Cardiac muscle cell (in vitro differentiated cells and primary cell): Measurements from ENCODE around the gene CROT. TPM values are rescaled to one million over a fixed set of nuclear protein-coding genes. Genes with fewer than 3 reads are reported as not detected.

Experiments used
- DNase-seq, 2 donors: peaks; one replicate each; pipeline versions ENCODE4 v3.0.0 to v3.0.0-alpha.2; 2010 to 2017; ENCODE audit warnings: low read depth in 1 of 2, low spot score in 1 of 2
- H3K27ac ChIP-seq: fragments of 200-600 bp; sonication (generic); 2 replicates; pipeline ENCODE4 v1.5.1; 2016
- H3K27me3 ChIP-seq: fragments of 200-600 bp; sonication (generic); 2 replicates; pipeline ENCODE4 v1.6.0; 2016; ENCODE audit warnings: control low read depth
- H3K36me3 ChIP-seq: fragments of 200-600 bp; sonication (generic); 2 replicates; pipeline ENCODE4 v1.5.1; 2016; ENCODE audit warnings: control low read depth
- H3K4me1 ChIP-seq: fragments of 200-600 bp; sonication (generic); 2 replicates; pipeline ENCODE4 v1.8.1; 2017; ENCODE audit warnings: low read depth, mild to moderate bottlenecking, mixed run types
- H3K4me3 ChIP-seq: fragments of 200-600 bp; sonication (generic); 2 replicates; pipeline ENCODE4 v1.5.1; 2016; ENCODE audit warnings: mild to moderate bottlenecking
- H3K9me3 ChIP-seq: fragments of 200-600 bp; sonication (generic); 2 replicates; pipeline ENCODE4 v1.5.1; 2017; ENCODE audit warnings: low read depth, mild to moderate bottlenecking, control low read depth
- polyA plus RNA-seq: library from polyadenylated mRNA; unstranded; fragments of >200 nt; fragmentation: Nextera tagmentation; extraction: Ambion mirVana; gene quantifications from 2 replicates; pipeline ENCODE4 v1.2.1, GENCODE V29; 2016
- total RNA-seq: library from RNA; depleted of rRNA; stranded (reverse); fragments of >200 nt; gene quantifications from 2 replicates; pipeline ENCODE4 v1.2.3, GENCODE V29; 2016
- TF ChIP-seq, protein P1 (sequence below): IDR thresholded peaks from 2 replicates; pipeline ENCODE4 v1.5.1; 2012; ENCODE audit warnings: low read depth, mild to moderate bottlenecking, low read length

Gene CROT
- total and polyA plus RNA-seq, 2 experiments from 2014 or later, result 7.7 to 10.3 TPM

DNA sequence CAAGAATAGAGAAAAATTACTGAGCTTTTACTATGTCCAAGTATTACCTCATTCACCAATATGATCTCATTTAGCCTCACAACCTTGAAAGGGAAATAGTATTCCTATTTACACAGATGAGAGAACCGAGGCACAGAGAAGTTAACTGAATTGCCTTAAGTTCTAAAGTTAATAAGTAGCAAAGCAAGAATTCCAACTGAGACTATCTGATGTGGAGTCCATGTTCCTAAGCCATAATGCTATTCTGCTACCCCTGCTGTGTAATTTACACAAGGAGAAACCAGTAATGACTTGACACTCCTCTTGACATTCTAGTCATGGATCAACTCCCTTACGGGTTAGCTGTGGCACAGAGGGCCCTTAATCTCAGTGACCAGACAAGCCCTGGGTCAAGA is 69.3 kb downstream of the CROT start:
- TF ChIP-seq, protein P1, sequence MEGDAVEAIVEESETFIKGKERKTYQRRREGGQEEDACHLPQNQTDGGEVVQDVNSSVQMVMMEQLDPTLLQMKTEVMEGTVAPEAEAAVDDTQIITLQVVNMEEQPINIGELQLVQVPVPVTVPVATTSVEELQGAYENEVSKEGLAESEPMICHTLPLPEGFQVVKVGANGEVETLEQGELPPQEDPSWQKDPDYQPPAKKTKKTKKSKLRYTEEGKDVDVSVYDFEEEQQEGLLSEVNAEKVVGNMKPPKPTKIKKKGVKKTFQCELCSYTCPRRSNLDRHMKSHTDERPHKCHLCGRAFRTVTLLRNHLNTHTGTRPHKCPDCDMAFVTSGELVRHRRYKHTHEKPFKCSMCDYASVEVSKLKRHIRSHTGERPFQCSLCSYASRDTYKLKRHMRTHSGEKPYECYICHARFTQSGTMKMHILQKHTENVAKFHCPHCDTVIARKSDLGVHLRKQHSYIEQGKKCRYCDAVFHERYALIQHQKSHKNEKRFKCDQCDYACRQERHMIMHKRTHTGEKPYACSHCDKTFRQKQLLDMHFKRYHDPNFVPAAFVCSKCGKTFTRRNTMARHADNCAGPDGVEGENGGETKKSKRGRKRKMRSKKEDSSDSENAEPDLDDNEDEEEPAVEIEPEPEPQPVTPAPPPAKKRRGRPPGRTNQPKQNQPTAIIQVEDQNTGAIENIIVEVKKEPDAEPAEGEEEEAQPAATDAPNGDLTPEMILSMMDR, result no peak
- no peaks in the 10 kb centered on the region for H3K27me3 ChIP-seq
- H3K9me3 ChIP-seq, result no peaks in the 10 kb centered on the region
- no peaks in the 10 kb centered on the region for H3K4me1 ChIP-seq
- H3K36me3 ChIP-seq, result no peaks in the 10 kb centered on the region
- DNase-seq, result no peak
- no peak overlapping the region for H3K27ac ChIP-seq
- no peak overlapping the region for H3K4me3 ChIP-seq

DNA sequence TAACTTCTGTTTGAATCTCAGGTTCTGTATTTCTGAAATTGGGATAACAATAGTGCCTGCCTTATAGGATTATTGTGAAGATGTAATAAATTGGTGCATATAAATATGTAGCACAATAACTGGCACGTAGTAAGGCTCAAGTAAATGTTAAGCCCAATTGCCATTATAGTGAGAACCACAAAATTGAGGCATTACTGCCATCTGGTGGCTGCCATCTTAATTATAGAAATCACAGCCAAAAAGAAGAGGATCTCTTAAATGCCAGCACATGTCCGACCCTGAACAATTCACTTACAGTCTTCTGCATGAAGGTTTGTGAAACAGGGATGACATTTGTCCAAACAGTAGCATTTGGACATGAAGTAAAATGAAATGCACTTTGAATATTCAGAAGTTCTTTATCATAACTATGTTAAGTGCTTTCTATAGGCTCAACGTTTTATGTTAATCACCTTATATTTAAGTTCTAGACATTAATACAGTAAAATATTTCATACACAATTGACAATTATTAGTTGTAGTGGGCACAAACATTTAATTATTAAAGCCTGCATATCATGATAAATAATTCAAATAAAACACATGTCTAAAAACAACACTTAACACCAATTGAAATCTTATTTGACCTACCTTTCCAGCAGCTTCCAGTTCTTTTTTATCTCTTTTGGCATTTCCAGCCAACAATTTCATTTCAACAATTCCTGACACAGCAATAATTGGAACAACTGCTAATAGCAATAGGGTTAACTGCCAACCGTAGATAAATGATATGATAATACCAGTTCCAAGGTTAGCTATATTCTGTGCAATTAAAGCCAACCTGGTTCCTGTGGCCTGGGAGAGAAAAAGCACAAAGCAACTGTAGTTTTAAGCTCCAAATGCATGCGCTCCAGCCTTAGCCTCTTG is 71.5 kb downstream of the CROT start:
- no peaks in the 10 kb centered on the region for H3K9me3 ChIP-seq
- H3K27me3 ChIP-seq, result no peaks in the 10 kb centered on the region
- TF ChIP-seq, protein P1, result peak; percentile 56
- no peak overlapping the region for H3K27ac ChIP-seq
- H3K4me1 ChIP-seq, result no peaks in the 10 kb centered on the region
- peak; percentile 76 to 80 for DNase-seq
- H3K4me3 ChIP-seq, result no peak overlapping the region
- no peaks in the 10 kb centered on the region for H3K36me3 ChIP-seq

- no peak overlapping the region for H3K4me3 ChIP-seq
- H3K36me3 ChIP-seq, result no peaks in the 10 kb centered on the region
- H3K9me3 ChIP-seq, result no peaks in the 10 kb centered on the region
- H3K27me3 ChIP-seq, result no peaks in the 10 kb centered on the region
- H3K4me1 ChIP-seq, result peaks cover 3% of the 10 kb centered on the region
- DNase-seq, result no peak
- H3K27ac ChIP-seq, result no peak overlapping the region
- TF ChIP-seq, protein P1, result no peak
These were observed 74.7 kb downstream of the CROT start for GRCh38 chr7:87420173-87420572.

DNA sequence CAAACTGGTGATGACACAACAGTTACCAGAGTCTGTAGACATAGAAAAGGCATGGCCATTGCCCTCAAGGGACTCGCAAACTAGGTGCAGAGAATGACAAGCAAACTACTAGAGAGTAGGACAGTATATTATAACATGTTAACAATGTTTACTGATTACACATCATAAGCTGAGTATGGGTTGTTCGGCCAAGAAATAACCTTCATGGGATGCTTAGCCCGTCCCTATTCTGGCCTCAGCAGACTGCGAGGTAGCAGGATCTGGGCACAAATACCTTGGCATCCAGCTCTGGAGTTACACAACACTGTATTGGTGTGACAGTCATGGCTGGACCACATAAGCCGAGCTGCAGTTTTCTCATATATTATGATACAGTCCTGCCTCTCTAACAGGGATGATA is 78.6 kb downstream of the CROT start:
- peaks cover 4% of the 10 kb centered on the region for H3K4me1 ChIP-seq
- no peaks in the 10 kb centered on the region for H3K9me3 ChIP-seq
- H3K4me3 ChIP-seq, result no peak overlapping the region
- no peaks in the 10 kb centered on the region for H3K27me3 ChIP-seq
- no peaks in the 10 kb centered on the region for H3K36me3 ChIP-seq
- no peak overlapping the region for H3K27ac ChIP-seq
- TF ChIP-seq, protein P1, result no peak
- DNase-seq, result no peak

DNA sequence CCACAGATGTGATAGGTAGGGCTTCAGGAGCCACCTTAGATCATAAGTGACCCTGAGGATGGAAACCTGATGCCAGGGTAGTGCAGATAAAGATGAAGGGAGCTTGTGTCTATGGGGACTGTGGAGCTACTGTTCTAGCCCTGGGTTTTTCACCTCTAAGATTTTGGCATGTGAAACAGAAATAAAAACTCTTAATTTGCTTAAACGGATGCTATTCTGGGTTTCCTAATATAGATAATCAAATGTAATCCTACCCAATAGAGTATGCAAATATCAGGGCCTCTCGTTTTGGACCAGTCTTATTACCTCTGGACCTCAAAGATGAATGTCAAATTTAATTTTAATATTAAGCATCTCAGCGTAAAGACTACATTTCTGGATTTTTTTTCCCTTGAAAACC is 80.7 kb downstream of the CROT start:
- DNase-seq, result no peak
- no peaks in the 10 kb centered on the region for H3K27me3 ChIP-seq
- no peak overlapping the region for H3K4me3 ChIP-seq
- no peaks in the 10 kb centered on the region for H3K36me3 ChIP-seq
- TF ChIP-seq, protein P1, result no peak
- H3K4me1 ChIP-seq, result peaks cover 4% of the 10 kb centered on the region
- H3K9me3 ChIP-seq, result no peaks in the 10 kb centered on the region
- H3K27ac ChIP-seq, result no peak overlapping the region
